HepG2 (cell line): ENCODE results near the gene DOCK1. TPM values are rescaled to one million over a fixed set of nuclear protein-coding genes. Genes with fewer than 3 reads are reported as not detected.

ENCODE experiments used
- HNRNPH1 ChIP-seq: fragments of 200-400 bp; formaldehyde crosslinking; optimal IDR thresholded peaks from 2 replicates; pipeline ENCODE3; 2017; ENCODE audit warnings: mild to moderate bottlenecking, low read depth, low read length
- HNRNPLL ChIP-seq: fragments of 200-400 bp; formaldehyde crosslinking; IDR thresholded peaks from 2 replicates; pipeline ENCODE4 v1.6.1; 2017; ENCODE audit warnings: mild to moderate bottlenecking, low read depth, low read length; ENCODE audit not compliant: poor library complexity, severe bottlenecking
- MYC ChIP-seq: sonication (generic); formaldehyde crosslinking; IDR thresholded peaks from 2 replicates; pipeline ENCODE4 v1.9.0; 2021; ENCODE audit warnings: missing genetic modification reagents, borderline replicate concordance
- XBP1 ChIP-seq: sonication (generic); formaldehyde crosslinking; IDR thresholded peaks from 2 replicates; pipeline ENCODE4 v1.5.0; 2020; ENCODE audit warnings: missing genetic modification reagents
- ZBTB20 ChIP-seq: sonication (generic); formaldehyde crosslinking; IDR thresholded peaks from 2 replicates; pipeline ENCODE4 v1.8.1; 2023; ENCODE audit warnings: missing genetic modification reagents, low read depth, mild to moderate bottlenecking, borderline replicate concordance
- ZNF274 ChIP-seq: sonication (generic); formaldehyde crosslinking; IDR thresholded peaks from 2 replicates; pipeline ENCODE4 v1.5.1; 2020; ENCODE audit warnings: mild to moderate bottlenecking, missing genetic modification reagents
- polyA plus RNA-seq, 8 experiments: library from polyadenylated mRNA; depleted of rRNA in 3 of 8; stranded (reverse) in 7 of 8; unstranded in 1 of 8; fragments of >200 nt; fragmentation: Illumina TruSeq in 4 of 8; extraction: Trizol in 4 of 8; gene quantifications; 2 replicates each; pipeline versions ENCODE4 v1.2.1 to v1.2.3, GENCODE V29; 2011 to 2016; ENCODE audit warnings: low read depth in 4 of 8, missing spikeins in 1 of 8, mixed read lengths in 1 of 8; ENCODE audit not compliant: insufficient read depth in 1 of 8
- total RNA-seq, 5 experiments: library from RNA; depleted of rRNA; stranded (reverse); fragments of >200 nt; fragmentation: Illumina TruSeq; extraction: Trizol; gene quantifications; 2 replicates each; pipeline ENCODE4 v1.2.3, GENCODE V29; 2016; ENCODE audit warnings: low read depth in 1 of 5
- TF ChIP-seq, protein P1 (sequence below): sonication (generic); formaldehyde crosslinking; IDR thresholded peaks from 2 replicates; pipeline ENCODE4 v1.8.0; 2022; ENCODE audit warnings: missing genetic modification reagents, mild to moderate bottlenecking, inconsistent platforms, borderline replicate concordance

Gene DOCK1
- total and polyA plus RNA-seq, 2 of the 13 experiments (the other 11 are each of a cell fraction or from before 2014, with no cell fraction given) = 8.3 to 25.5 TPM

DNA sequence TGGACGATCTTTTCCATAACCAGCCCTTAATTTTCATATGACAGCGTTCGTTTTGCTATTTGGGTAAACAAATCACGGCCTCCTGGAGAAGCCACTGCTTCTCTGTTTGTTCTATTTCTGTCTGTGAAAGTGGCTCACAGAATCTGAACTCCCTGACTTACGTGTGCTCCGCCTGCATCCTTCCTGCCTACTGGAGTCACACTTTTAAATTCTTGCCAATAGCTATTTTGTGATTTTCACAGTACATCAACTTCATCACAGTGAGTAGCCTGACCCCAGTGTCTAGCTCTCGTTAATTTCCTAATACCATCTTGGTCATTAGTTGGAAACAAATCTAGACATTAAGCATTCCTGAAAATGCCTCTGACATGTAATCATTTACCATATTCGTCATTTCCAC lies 594.9 kb downstream of the DOCK1 start (continued):
- TF ChIP-seq HNRNPLL (no peak), XBP1 (CRISPR knock-in tag) (no peak), ZNF274 (CRISPR knock-in tag) (no peak), HNRNPH1 (no peak), ZBTB20 (no peak), MYC (no peak)
- TF ChIP-seq, protein P1, sequence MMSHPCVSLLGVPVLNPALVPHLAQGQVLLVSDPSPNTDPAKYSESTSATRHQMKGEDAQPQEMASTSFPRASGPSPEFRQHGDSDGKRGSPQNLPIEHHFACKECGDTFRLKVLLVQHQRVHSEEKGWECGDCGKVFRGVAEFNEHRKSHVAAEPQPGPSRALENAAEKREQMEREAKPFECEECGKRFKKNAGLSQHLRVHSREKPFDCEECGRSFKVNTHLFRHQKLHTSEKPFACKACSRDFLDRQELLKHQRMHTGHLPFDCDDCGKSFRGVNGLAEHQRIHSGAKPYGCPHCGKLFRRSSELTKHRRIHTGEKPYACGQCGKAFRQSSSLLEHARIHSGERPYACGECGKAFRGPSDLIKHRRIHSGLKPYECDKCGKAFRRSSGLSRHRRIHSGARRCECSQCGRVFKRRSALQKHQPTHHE (CRISPR knock-in tag) = no peak

Other genes with a start within 250 kb of the DOCK1 start
- gene C10orf90, start 234.7 kb upstream of the DOCK1 start, total RNA-seq (2016; rRNA removed; fragmentation: Illumina TruSeq; extraction: Trizol) = not detected in 2 replicates
- gene C10orf90, start 234.7 kb upstream of the DOCK1 start, polyA plus RNA-seq (2011; rRNA removed) = not detected in 2 replicates